Hepatocyte (in vitro differentiated cells): ENCODE results near the gene PCDH9.

Experiments
- EZH2 ChIP-seq: fragments of 200-600 bp; sonication (generic); IDR thresholded peaks from 2 replicates; pipeline ENCODE4 v1.6.1; 2016; ENCODE audit warnings: antibody characterized with exemption, mild to moderate bottlenecking, borderline replicate concordance
- EZH2phosphoT487 ChIP-seq: fragments of 200-600 bp; sonication (generic); IDR thresholded peaks from one replicate; pipeline ENCODE4 v1.6.1; 2018; ENCODE audit warnings: antibody characterized with exemption, mild to moderate bottlenecking, low read depth, moderate library complexity; ENCODE audit not compliant: unreplicated experiment, severe bottlenecking
- TF ChIP-seq, protein P1 (sequence below): fragments of 200-600 bp; sonication (generic); IDR thresholded peaks from 2 replicates; pipeline ENCODE4 v1.5.1; 2016; ENCODE audit warnings: antibody characterized with exemption, mild to moderate bottlenecking; ENCODE audit not compliant: poor library complexity

DNA sequence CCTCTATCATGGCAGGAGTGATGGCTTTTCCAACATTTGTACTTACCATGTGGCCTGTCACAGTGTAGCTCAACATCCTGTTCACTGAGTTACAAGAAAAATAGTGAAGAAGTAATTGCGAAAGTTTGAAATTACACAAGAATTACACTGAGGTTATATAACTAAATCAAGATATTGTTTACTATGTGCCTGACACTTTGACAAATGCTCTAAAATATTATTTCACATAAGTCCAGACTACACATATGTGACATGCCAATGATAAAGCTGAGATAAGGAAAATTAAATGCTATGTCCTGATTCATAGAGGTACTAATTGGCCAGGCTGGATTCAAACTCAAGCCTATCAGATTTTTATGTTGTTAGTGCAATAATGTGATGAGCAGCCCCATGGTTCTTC, 451.7 kb downstream of the PCDH9 start:
- TF ChIP-seq EZH2: no peak
- TF ChIP-seq, protein P1, sequence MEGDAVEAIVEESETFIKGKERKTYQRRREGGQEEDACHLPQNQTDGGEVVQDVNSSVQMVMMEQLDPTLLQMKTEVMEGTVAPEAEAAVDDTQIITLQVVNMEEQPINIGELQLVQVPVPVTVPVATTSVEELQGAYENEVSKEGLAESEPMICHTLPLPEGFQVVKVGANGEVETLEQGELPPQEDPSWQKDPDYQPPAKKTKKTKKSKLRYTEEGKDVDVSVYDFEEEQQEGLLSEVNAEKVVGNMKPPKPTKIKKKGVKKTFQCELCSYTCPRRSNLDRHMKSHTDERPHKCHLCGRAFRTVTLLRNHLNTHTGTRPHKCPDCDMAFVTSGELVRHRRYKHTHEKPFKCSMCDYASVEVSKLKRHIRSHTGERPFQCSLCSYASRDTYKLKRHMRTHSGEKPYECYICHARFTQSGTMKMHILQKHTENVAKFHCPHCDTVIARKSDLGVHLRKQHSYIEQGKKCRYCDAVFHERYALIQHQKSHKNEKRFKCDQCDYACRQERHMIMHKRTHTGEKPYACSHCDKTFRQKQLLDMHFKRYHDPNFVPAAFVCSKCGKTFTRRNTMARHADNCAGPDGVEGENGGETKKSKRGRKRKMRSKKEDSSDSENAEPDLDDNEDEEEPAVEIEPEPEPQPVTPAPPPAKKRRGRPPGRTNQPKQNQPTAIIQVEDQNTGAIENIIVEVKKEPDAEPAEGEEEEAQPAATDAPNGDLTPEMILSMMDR: no peak
- no peak for TF ChIP-seq EZH2phosphoT487
